HG02798 (cell line): ENCODE results near the gene CFC1B.
"Not testable (repeated sequence)": the region's sequence is repeated elsewhere in the genome, so short reads cannot be mapped to it uniquely, and the experiment has no call there.

Source experiments
- ATAC-seq: cut with Tn5 transposase; IDR thresholded peaks from one replicate; pipeline ENCODE4 v1.9.1; 2021; ENCODE audit warnings: mild to moderate bottlenecking; ENCODE audit not compliant: unreplicated experiment, poor library complexity

The CFC1B gene

GRCh38 chr2:130520992-130521391, at the start of gene CFC1B:
Gene CFC1B, plus strand, starts transcription at chr2:130521222. Its CDS starts 263 bp downstream, at chr2:130521485.
- ATAC-seq = not testable (repeated sequence)

GRCh38 chr2:130491073-130491472, 29.9 kb upstream of the CFC1B start:
- not testable (repeated sequence) for ATAC-seq

- ATAC-seq = not testable (repeated sequence)
Observed at GRCh38 chr2:130509228-130509627, 11.8 kb upstream of the CFC1B start, which contains the start of gene POTEI. Gene POTEI, minus strand, starts transcription at chr2:130509328. Its CDS starts 93 bp downstream, at chr2:130509235.

- not testable (repeated sequence) for ATAC-seq
Observed at GRCh38 chr2:130510807-130511746, 9.9 kb upstream of the CFC1B start.

- ATAC-seq = not testable (repeated sequence)
Observed at GRCh38 chr2:130511747-130512451, 9.1 kb upstream of the CFC1B start.

- ATAC-seq = not testable (repeated sequence)
Observed at GRCh38 chr2:130518516-130519106, 2.4 kb upstream of the CFC1B start.

GRCh38 chr2:130522390-130522789, 1.4 kb downstream of the CFC1B start:
- not testable (repeated sequence) for ATAC-seq

GRCh38 chr2:130527365-130527967, 6.4 kb downstream of the CFC1B start:
- ATAC-seq = not testable (repeated sequence)

GRCh38 chr2:130529545-130529944, 8.5 kb downstream of the CFC1B start:
- not testable (repeated sequence) for ATAC-seq

GRCh38 chr2:130530212-130530611, 9.2 kb downstream of the CFC1B start:
- ATAC-seq = not testable (repeated sequence)

- ATAC-seq = peak; percentile 88
Observed at GRCh38 chr2:130531225-130531624, 10.2 kb downstream of the CFC1B start.

- peak; percentile 33 for ATAC-seq
Observed at GRCh38 chr2:130531672-130532071, 10.7 kb downstream of the CFC1B start.

GRCh38 chr2:130536654-130537053, 15.6 kb downstream of the CFC1B start:
- not testable (repeated sequence) for ATAC-seq

- ATAC-seq = not testable (repeated sequence)
Observed at GRCh38 chr2:130538271-130538670, 17.2 kb downstream of the CFC1B start.

- ATAC-seq = not testable (repeated sequence)
Observed at GRCh38 chr2:130542789-130543188, 21.8 kb downstream of the CFC1B start.

- ATAC-seq = not testable (repeated sequence)
Observed at GRCh38 chr2:130543785-130544528, 22.9 kb downstream of the CFC1B start.

GRCh38 chr2:130544978-130545377, 24.0 kb downstream of the CFC1B start:
- not testable (repeated sequence) for ATAC-seq

- not testable (repeated sequence) for ATAC-seq
Observed at GRCh38 chr2:130548418-130548817, 27.4 kb downstream of the CFC1B start.

- ATAC-seq = not testable (repeated sequence)
Observed at GRCh38 chr2:130549475-130549874, 28.5 kb downstream of the CFC1B start.
